H9 (cell line): ENCODE measurements around the gene SCN4A. TPM values are rescaled to one million over a fixed set of nuclear protein-coding genes. Genes with fewer than 3 reads are reported as not detected.

Experiments
- DNase-seq: peaks from one replicate; pipeline ENCODE4 v3.0.0-alpha.2; 2017
- H2AFZ ChIP-seq: one replicate; pipeline ENCODE4 v1.6.1; 2013; ENCODE audit warnings: mild to moderate bottlenecking, low read length, control low read depth, moderate library complexity
- H2AK5ac ChIP-seq: 2 replicates; pipeline ENCODE4 v1.6.1; 2013; ENCODE audit warnings: low read length, control low read depth, mixed read lengths; ENCODE audit not compliant: insufficient read length
- H2BK120ac ChIP-seq: one replicate; pipeline ENCODE4 v1.6.1; 2013; ENCODE audit warnings: low read depth, mild to moderate bottlenecking, low read length, control low read depth, inconsistent platforms; ENCODE audit not compliant: poor library complexity, severe bottlenecking
- H2BK12ac ChIP-seq: 2 replicates; pipeline ENCODE4 v1.6.1; 2013; ENCODE audit warnings: low read length, control low read depth, mixed read lengths, low read depth; ENCODE audit not compliant: insufficient read length
- H2BK15ac ChIP-seq: 2 replicates; pipeline ENCODE4 v1.6.1; 2013; ENCODE audit warnings: low read depth, low read length, control low read depth
- H2BK20ac ChIP-seq: one replicate; pipeline ENCODE4 v1.6.1; 2013; ENCODE audit warnings: low read depth, mild to moderate bottlenecking, low read length, control low read depth, inconsistent platforms; ENCODE audit not compliant: poor library complexity, severe bottlenecking
- H2BK5ac ChIP-seq: 2 replicates; pipeline ENCODE4 v1.6.1; 2013; ENCODE audit warnings: low read length, control low read depth, mixed read lengths; ENCODE audit not compliant: insufficient read length
- H3K14ac ChIP-seq: 2 replicates; pipeline ENCODE4 v1.6.1; 2013; ENCODE audit warnings: low read length, control low read depth; ENCODE audit not compliant: insufficient read depth
- H3K18ac ChIP-seq: 2 replicates; pipeline ENCODE4 v1.6.1; 2013; ENCODE audit warnings: low read depth, mild to moderate bottlenecking, mixed read lengths, low read length, control low read depth; ENCODE audit not compliant: insufficient read length
- H3K23ac ChIP-seq: 2 replicates; pipeline ENCODE4 v1.6.1; 2013; ENCODE audit warnings: low read length, control low read depth, mixed read lengths, low read depth; ENCODE audit not compliant: insufficient read length
- H3K23me2 ChIP-seq: 2 replicates; pipeline ENCODE4 v1.6.1; 2013; ENCODE audit warnings: low read depth, mild to moderate bottlenecking, mixed read lengths, low read length, control low read depth; ENCODE audit not compliant: insufficient read length, poor library complexity, severe bottlenecking
- H3K27ac ChIP-seq: 2 replicates; pipeline ENCODE4 v1.5.1; 2013; ENCODE audit warnings: low read length, control low read depth, mixed read lengths, low read depth; ENCODE audit not compliant: insufficient read length
- H3K27me3 ChIP-seq: 2 replicates; pipeline ENCODE4 v1.6.1; 2013; ENCODE audit warnings: low read length, control low read depth, inconsistent platforms; ENCODE audit not compliant: insufficient read depth
- H3K4ac ChIP-seq: 2 replicates; pipeline ENCODE4 v1.6.1; 2013; ENCODE audit warnings: low read depth, mild to moderate bottlenecking, control low read depth, inconsistent platforms, low read length, moderate library complexity
- H3K4me1 ChIP-seq: 2 replicates; pipeline ENCODE4 v1.6.1; 2013; ENCODE audit warnings: low read length, control low read depth, inconsistent platforms; ENCODE audit not compliant: insufficient read depth
- H3K4me2 ChIP-seq: 2 replicates; pipeline ENCODE4 v1.6.1; 2013; ENCODE audit warnings: low read length, control low read depth, mixed read lengths; ENCODE audit not compliant: insufficient read length, insufficient read depth
- H3K56ac ChIP-seq: 2 replicates; pipeline ENCODE4 v1.6.1; 2013; ENCODE audit warnings: low read depth, mild to moderate bottlenecking, mixed read lengths, low read length, control low read depth; ENCODE audit not compliant: insufficient read length
- H3K79me1 ChIP-seq: 2 replicates; pipeline ENCODE4 v1.6.1; 2013; ENCODE audit warnings: low read depth, mild to moderate bottlenecking, moderate library complexity, low read length, control low read depth, inconsistent platforms; ENCODE audit not compliant: insufficient read depth, poor library complexity, severe bottlenecking
- H3K79me2 ChIP-seq: 2 replicates; pipeline ENCODE4 v1.6.1; 2013; ENCODE audit warnings: low read length, control low read depth, inconsistent platforms; ENCODE audit not compliant: insufficient read depth
- H3K9ac ChIP-seq: 2 replicates; pipeline ENCODE4 v1.6.1; 2013; ENCODE audit warnings: low read length, control low read depth, mixed read lengths; ENCODE audit not compliant: insufficient read length; ENCODE audit errors: extremely low read depth
- H3K9me3 ChIP-seq: one replicate; pipeline ENCODE4 v1.6.1; 2013; ENCODE audit warnings: low read depth, low read length, inconsistent platforms; ENCODE audit not compliant: control insufficient read depth
- H3T11ph ChIP-seq: one replicate; pipeline ENCODE4 v1.6.1; 2013; ENCODE audit warnings: mild to moderate bottlenecking, low read length, control low read depth, inconsistent platforms
- H4K20me1 ChIP-seq: one replicate; pipeline ENCODE4 v1.6.1; 2013; ENCODE audit not compliant: control insufficient read depth, insufficient read length, insufficient read depth
- H4K5ac ChIP-seq: 2 replicates; pipeline ENCODE4 v1.6.1; 2013; ENCODE audit warnings: low read depth, mild to moderate bottlenecking, mixed read lengths, low read length, control low read depth; ENCODE audit not compliant: insufficient read length
- H4K8ac ChIP-seq: replicated peaks from 2 replicates; pipeline ENCODE4 v1.6.1; 2013; ENCODE audit warnings: low read length, control low read depth, mixed read lengths, low read depth; ENCODE audit not compliant: insufficient read length
- H4K91ac ChIP-seq: 2 replicates; pipeline ENCODE4 v1.6.1; 2013; ENCODE audit warnings: low read depth, mild to moderate bottlenecking, moderate library complexity, mixed read lengths, low read length, control low read depth; ENCODE audit not compliant: insufficient read length
- H3K27ac Mint-ChIP-seq, 3 experiments: 2 replicates in 2 of 3; 3 replicates in 1 of 3; pipeline ENCODE4 v1.8.0; 2020 to 2021; ENCODE audit warnings: mixed read lengths in 3 of 3, mild to moderate bottlenecking in 1 of 3, moderate library complexity in 1 of 3
- H3K27me3 Mint-ChIP-seq: 2 replicates; pipeline ENCODE4 v1.8.0; 2021; ENCODE audit warnings: low read depth, mild to moderate bottlenecking, moderate library complexity, mixed read lengths
- H3K36me3 Mint-ChIP-seq, 3 experiments: 2 replicates in 2 of 3; 3 replicates in 1 of 3; pipeline ENCODE4 v1.8.0; 2020 to 2021; ENCODE audit warnings: low read depth in 3 of 3, mixed read lengths in 3 of 3; ENCODE audit not compliant: insufficient read depth in 1 of 3
- H3K4me1 Mint-ChIP-seq, 2 experiments: 2 replicates each; pipeline ENCODE4 v1.8.0; 2020; ENCODE audit warnings: mixed read lengths in 2 of 2
- H3K4me3 Mint-ChIP-seq, 2 experiments: 2 replicates in 1 of 2; 3 replicates in 1 of 2; pipeline ENCODE4 v1.8.0; 2020 to 2021; ENCODE audit warnings: mild to moderate bottlenecking in 2 of 2, mixed read lengths in 2 of 2, moderate library complexity in 1 of 2
- H3K9me3 Mint-ChIP-seq, 2 experiments: 2 replicates in 1 of 2; 3 replicates in 1 of 2; pipeline ENCODE4 v1.8.0; 2020; ENCODE audit warnings: mild to moderate bottlenecking in 2 of 2, mixed read lengths in 2 of 2, moderate library complexity in 1 of 2
- CTCF ChIP-seq: fragments of 200-600 bp; sonication (generic); conservative IDR thresholded peaks from 3 replicates; pipeline ENCODE4 v1.8.0; 2021; ENCODE audit warnings: antibody characterized with exemption, mild to moderate bottlenecking
- WGBS: extraction: QIAGEN DNeasy Blood & Tissue Kit; methylation state at CpG from one replicate; pipeline ENCODE4 v1.1.7; 2013; ENCODE audit warnings: missing lambda C conversion rate, low lambda C conversion rate, mixed read lengths; ENCODE audit not compliant: insufficient read length; ENCODE audit errors: extremely low coverage; 5-methylcytosine and 5-hydroxymethylcytosine counted together
- total RNA-seq: library from RNA; stranded (reverse); gene quantifications from 2 replicates; pipeline ENCODE4 v1.2.1, GENCODE V29; 2021

Gene SCN4A
- total RNA-seq, 1 experiment from 2014 or later: 5.8 TPM

- Histone ChIP-seq H2BK15ac (no peak overlapping the region), H3K4me1 (no peaks in the 10 kb centered on the region), H3K23ac (no peak overlapping the region), H2BK20ac (no peak overlapping the region), H4K91ac (no peak overlapping the region), H3K9me3 (no peaks in the 10 kb centered on the region), H2BK120ac (no peak overlapping the region), H2AFZ (no peak overlapping the region), H4K8ac (no peak overlapping the region), H3K79me2 (no peaks in the 10 kb centered on the region), H3K4ac (no peak overlapping the region), H3K56ac (no peak overlapping the region), H3K23me2 (peaks cover 3% of the 10 kb centered on the region), H4K20me1 (no peaks in the 10 kb centered on the region), H3K27me3 (no peaks in the 10 kb centered on the region; the same call in 1 of the 2 replicates), H2BK12ac (no peak overlapping the region), H3K79me1 (no peaks in the 10 kb centered on the region), H3K9ac (no peak overlapping the region), H3K18ac (no peak overlapping the region), H3K4me2 (no peak overlapping the region), H3K14ac (no peak overlapping the region), H3T11ph (no peak overlapping the region), H2AK5ac (no peak overlapping the region), H2BK5ac (no peak overlapping the region), H4K5ac (no peak overlapping the region), H3K27ac (no peak overlapping the region)
- peaks cover 10% of the 10 kb centered on the region for H3K27me3 Mint-ChIP-seq
- H3K4me1 Mint-ChIP-seq: peaks cover 3 to 4% of the 10 kb centered on the region in 2 experiments
- no peak for DNase-seq
- H3K9me3 Mint-ChIP-seq: peaks cover 0 to 2% of the 10 kb centered on the region in 2 experiments; a peak in 1 of 5 replicates
- H3K27ac Mint-ChIP-seq: peak overlapping the region in 1 of 3 experiments; percentile 12; a peak in 1 of 7 replicates
- no peak overlapping the region for H3K4me3 Mint-ChIP-seq
- no peaks in the 10 kb centered on the region for H3K36me3 Mint-ChIP-seq
- TF ChIP-seq CTCF: no peak
- no CpG with 5 or more reads among the region's 5 CpGs for WGBS
Observed at GRCh38 chr17:64016231-64016784, 43.6 kb upstream of the SCN4A start.
